MCF 10A (cell line): Measurements from ENCODE around the gene ZNF485. TPM values are rescaled to one million over a fixed set of nuclear protein-coding genes. Genes with fewer than 3 reads are reported as not detected.

ENCODE experiments used
- BruUV-seq: library from RNA; stranded (reverse); fragments of 400-500 nt; replicated peaks from 2 replicates; lab custom pipeline; 2021; lab: Mats Ljungman, UMichigan
- CTCF ChIA-PET: fragments of 300-600 bp; sonication (Branson Sonifier 250); formaldehyde crosslinking; extraction: SDS; loops from one replicate; lab custom pipeline; 2021; ENCODE audit warnings: antibody characterized with exemption, inconsistent platforms; lab: Yijun Ruan, JAX
- POLR2A ChIA-PET: fragments of 300-600, 350-650 bp; sonication (Branson Sonifier 250); formaldehyde crosslinking; extraction: SDS; loops from one replicate; lab custom pipeline; 2020; ENCODE audit warnings: antibody characterized with exemption, inconsistent platforms; lab: Yijun Ruan, JAX
- DNase-seq: peaks from one replicate; pipeline ENCODE4 v3.0.0-alpha.2; 2018; ENCODE audit not compliant: unreplicated experiment
- H3K27ac Mint-ChIP-seq: one replicate; pipeline ENCODE4 v1.8.0; 2022; ENCODE audit warnings: mild to moderate bottlenecking, low read depth, mixed read lengths; ENCODE audit not compliant: unreplicated experiment
- H3K27me3 Mint-ChIP-seq: one replicate; pipeline ENCODE4 v1.8.0; 2022; ENCODE audit warnings: mixed read lengths; ENCODE audit not compliant: insufficient read depth, unreplicated experiment
- H3K36me3 Mint-ChIP-seq: one replicate; pipeline ENCODE4 v1.8.0; 2022; ENCODE audit warnings: mild to moderate bottlenecking, moderate library complexity, mixed read lengths; ENCODE audit not compliant: insufficient read depth, unreplicated experiment
- H3K4me1 Mint-ChIP-seq: one replicate; pipeline ENCODE4 v1.8.0; 2022; ENCODE audit warnings: mixed read lengths; ENCODE audit not compliant: insufficient read depth, unreplicated experiment
- H3K4me3 Mint-ChIP-seq: one replicate; pipeline ENCODE4 v1.8.0; 2022; ENCODE audit warnings: mild to moderate bottlenecking, moderate library complexity, mixed read lengths; ENCODE audit not compliant: unreplicated experiment
- H3K9me3 Mint-ChIP-seq: one replicate; pipeline ENCODE4 v1.8.0; 2022; ENCODE audit warnings: mixed read lengths; ENCODE audit not compliant: unreplicated experiment
- intact Hi-C: fragments of 100-400 bp; cut with micrococcal nuclease; formaldehyde crosslinking; loops from 2 replicates; pipeline ENCODE4 v1.14.1; 2022
- total RNA-seq: library from RNA; stranded (reverse); gene quantifications from 2 replicates; pipeline ENCODE4 v1.2.3, GENCODE V29; 2022
- TF ChIP-seq, protein P1 (sequence below): fragments of 200-600 bp; IDR thresholded peaks from one replicate; pipeline ENCODE4 v1.8.0; 2022; ENCODE audit warnings: antibody characterized with exemption, mild to moderate bottlenecking; ENCODE audit not compliant: unreplicated experiment

Gene ZNF485
- total RNA-seq, 1 experiment from 2014 or later, result 6.5 TPM

DNA sequence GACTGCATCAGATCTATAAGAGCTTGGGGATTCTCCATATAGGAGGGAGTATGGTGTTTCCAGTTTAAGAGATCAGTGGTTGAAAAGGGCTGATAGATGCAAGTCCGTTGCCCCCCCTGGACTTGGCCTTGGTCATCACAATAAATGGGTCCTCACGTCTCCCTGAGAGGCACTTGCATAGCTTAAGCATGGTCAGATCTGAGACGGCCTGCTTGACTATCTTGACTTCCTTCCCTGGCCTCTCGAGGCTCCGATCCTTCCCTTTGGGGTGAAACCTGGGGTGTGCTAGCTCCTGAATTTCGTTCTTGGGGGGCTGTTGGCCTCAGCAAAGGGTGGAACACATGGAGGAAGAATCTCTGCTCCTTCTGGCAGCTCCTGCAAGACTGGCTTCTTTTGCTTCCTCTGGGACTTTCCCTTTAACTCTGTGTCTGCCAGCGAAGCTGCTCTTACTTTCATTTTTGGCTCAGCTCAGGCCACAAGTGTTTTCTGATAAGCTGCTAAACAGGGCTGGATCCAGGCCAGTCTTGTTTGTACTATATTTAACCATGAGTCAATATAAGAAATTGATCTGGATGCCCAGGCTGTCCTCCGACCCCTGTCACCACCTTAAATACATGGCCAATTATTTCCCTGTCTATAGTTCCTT, 11.2 kb upstream of the ZNF485 start:
- TF ChIP-seq, protein P1, sequence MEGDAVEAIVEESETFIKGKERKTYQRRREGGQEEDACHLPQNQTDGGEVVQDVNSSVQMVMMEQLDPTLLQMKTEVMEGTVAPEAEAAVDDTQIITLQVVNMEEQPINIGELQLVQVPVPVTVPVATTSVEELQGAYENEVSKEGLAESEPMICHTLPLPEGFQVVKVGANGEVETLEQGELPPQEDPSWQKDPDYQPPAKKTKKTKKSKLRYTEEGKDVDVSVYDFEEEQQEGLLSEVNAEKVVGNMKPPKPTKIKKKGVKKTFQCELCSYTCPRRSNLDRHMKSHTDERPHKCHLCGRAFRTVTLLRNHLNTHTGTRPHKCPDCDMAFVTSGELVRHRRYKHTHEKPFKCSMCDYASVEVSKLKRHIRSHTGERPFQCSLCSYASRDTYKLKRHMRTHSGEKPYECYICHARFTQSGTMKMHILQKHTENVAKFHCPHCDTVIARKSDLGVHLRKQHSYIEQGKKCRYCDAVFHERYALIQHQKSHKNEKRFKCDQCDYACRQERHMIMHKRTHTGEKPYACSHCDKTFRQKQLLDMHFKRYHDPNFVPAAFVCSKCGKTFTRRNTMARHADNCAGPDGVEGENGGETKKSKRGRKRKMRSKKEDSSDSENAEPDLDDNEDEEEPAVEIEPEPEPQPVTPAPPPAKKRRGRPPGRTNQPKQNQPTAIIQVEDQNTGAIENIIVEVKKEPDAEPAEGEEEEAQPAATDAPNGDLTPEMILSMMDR, result no peak
- Mint-ChIP-seq H3K36me3 (no peaks in the 10 kb centered on the region), H3K9me3 (peaks cover 4% of the 10 kb centered on the region), H3K27ac (no peak overlapping the region), H3K27me3 (no peaks in the 10 kb centered on the region), H3K4me1 (no peaks in the 10 kb centered on the region), H3K4me3 (no peak overlapping the region)
- no peak for DNase-seq
- ChIA-PET CTCF (no interaction called here), POLR2A (interaction anchor here (0.6 kb wide), 1 partner anchor 13 kb away, joined by 4 read pairs; no protein-coding TSS in a partner anchor)
- intact Hi-C loops, result no loop called here
- no TSS peak for BruUV-seq

DNA sequence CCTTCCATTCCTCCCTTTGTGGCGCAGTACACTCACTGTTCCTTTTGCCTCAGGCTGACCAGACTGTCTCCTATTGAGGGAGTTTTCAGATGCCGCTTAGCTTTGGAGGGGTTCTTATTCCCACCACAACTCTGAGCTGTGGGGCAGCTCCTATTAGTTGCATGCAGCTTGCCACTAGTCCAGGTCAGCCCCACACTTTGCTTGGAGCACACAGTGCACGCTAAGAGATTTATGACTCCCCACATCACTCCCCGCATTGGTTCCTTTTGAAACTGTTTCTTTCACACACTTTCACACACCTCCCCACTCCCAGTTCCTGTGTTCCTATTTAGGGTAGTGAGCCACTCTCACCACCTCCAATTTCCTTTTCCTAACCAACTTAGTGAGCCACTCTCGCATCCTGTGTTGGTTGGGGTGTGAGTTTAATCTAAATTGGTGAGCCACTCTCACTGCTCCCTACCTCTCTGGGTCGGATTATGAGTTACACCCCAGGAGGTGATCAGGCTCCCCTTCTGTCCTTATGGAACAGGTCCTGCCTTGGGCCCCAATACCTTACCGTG, 10.4 kb upstream of the ZNF485 start:
- Mint-ChIP-seq H3K36me3 (no peaks in the 10 kb centered on the region), H3K9me3 (peaks cover 4% of the 10 kb centered on the region), H3K4me1 (no peaks in the 10 kb centered on the region), H3K27me3 (no peaks in the 10 kb centered on the region), H3K4me3 (no peak overlapping the region), H3K27ac (no peak overlapping the region)
- intact Hi-C loops, result no loop called here
- TF ChIP-seq, protein P1, result no peak
- DNase-seq, result no peak
- ChIA-PET POLR2A (no interaction called here), CTCF (no interaction called here)
- no TSS peak for BruUV-seq

DNA sequence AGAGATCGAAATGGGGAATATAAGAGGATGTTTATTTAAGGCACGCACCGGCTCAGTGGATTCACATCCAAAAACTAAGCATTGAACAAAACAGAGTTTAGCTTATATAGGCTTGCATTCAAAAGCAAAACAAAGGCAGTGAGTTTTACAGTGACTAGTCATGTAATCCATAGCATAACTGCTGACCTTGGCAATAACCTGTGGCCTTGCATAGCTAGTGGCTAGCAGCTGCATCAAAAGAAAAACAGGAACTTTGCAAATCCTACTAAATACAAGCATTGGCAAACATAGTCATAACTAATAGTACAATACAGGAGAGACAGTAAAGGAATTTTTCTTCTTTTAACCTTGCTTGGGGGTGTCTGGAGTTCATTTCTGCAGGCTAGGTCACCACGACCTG, 9.7 kb upstream of the ZNF485 start:
- Mint-ChIP-seq H3K4me1 (no peaks in the 10 kb centered on the region), H3K9me3 (peaks cover 4% of the 10 kb centered on the region), H3K4me3 (no peak overlapping the region), H3K27ac (no peak overlapping the region), H3K36me3 (no peaks in the 10 kb centered on the region), H3K27me3 (no peaks in the 10 kb centered on the region)
- intact Hi-C loops, result no loop called here
- CTCF ChIA-PET, result no interaction called here
- POLR2A ChIA-PET, result no interaction called here
- TF ChIP-seq, protein P1, result no peak
- DNase-seq, result no peak
- no TSS peak for BruUV-seq

- Mint-ChIP-seq H3K27ac (no peak overlapping the region), H3K4me1 (no peaks in the 10 kb centered on the region), H3K27me3 (no peaks in the 10 kb centered on the region), H3K9me3 (peaks cover 12% of the 10 kb centered on the region), H3K36me3 (no peaks in the 10 kb centered on the region), H3K4me3 (no peak overlapping the region)
- ChIA-PET CTCF (interaction anchor here (0.6 to 1.3 kb wide), 2 partner anchors 10 to 35 kb away, joined by 3 to 4 read pairs; no protein-coding TSS in a partner anchor), POLR2A (no interaction called here)
- no TSS peak for BruUV-seq
- TF ChIP-seq, protein P1, result no peak
- intact Hi-C loops, result no loop called here
- no peak for DNase-seq
These were observed 7.8 kb upstream of the ZNF485 start for GRCh38 chr10:43598446-43598845.
